Spleen (tissue), 7 donors: ENCODE measurements around the gene RBM4.
A peak's percentile ranks its signal among the peaks of the same experiment; 100 is the strongest.

Source experiments
- POLR2A ChIP-seq, 3 donors: fragments of 450-650 bp; IDR thresholded peaks; one replicate each; pipeline ENCODE4 v1.5.1; 2017; ENCODE audit warnings: antibody characterized with exemption in 3 of 3, mild to moderate bottlenecking in 1 of 3
- POLR2AphosphoS5 ChIP-seq, 3 donors: sonication (generic); formaldehyde crosslinking; IDR thresholded peaks; one replicate each; pipeline ENCODE4 v1.5.1; 2017; ENCODE audit warnings: antibody characterized with exemption in 3 of 3
- TF ChIP-seq, protein P1 (sequence below), 11 experiments: fragments of 200-600 bp in 7 of 11; fragments of 450-650 bp in 4 of 11; sonication (generic) in 4 of 11; IDR thresholded peaks in 8 of 11; conservative IDR thresholded peaks in 3 of 11; 1 replicate in 7 of 11; 2 replicates in 4 of 11; pipeline versions ENCODE4 v1.4.0 to v1.8.0; 2016 to 2021; ENCODE audit warnings: antibody characterized with exemption in 11 of 11, inconsistent platforms in 4 of 11, mild to moderate bottlenecking in 1 of 11
- donor health status: DM: no; HTN: no; CAD: no; lungs with moderate emphysema.
- donor health status: DM: no; HTN: no; CAD: no.
- donor health status: DM: no; HTN: no; CAD: no.

DNA sequence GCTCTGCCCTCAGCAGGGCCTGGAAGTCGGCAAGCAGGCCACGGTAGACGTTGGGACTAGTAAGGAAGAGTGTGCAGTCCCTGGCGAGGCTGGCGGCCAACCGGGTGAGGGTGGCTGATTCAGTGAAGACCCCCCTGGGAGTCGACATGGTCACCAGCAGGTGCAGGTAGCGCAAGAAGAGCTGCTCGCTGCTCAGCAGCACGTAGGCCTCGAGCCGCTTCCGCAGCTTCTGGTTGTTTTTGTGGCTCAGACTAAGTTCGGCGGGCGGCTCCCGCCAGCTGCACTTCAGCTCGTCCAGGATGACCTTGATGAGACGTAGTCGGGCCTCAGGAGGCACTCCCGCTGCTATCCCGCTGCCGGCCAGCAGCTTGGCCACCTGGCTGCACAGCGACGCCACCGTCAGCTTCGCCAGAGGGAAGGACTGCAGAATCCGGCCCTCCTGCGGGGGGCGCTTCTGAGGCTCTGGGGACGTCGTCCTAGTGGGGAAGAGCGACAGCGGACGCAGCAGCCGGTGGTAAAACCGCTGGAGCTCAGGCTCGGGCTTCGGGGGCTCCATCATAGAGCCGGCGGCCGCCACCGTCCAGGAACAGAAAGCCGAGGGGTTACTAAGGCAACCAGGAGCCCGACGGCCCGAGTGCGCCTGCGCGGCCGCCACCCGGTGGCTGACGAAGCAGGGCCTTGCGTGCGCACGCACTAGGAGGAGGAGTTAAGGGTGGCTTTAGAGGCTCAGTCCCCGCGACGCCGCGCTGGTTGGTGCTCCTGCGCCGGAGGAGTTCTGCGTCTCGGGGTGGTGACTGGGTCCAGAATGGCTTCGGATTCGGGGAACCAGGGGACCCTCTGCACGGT lies 45.8 kb upstream of the RBM4 start, which contains the start of the genes CCDC87 and CCS:
- TF ChIP-seq, protein P1, sequence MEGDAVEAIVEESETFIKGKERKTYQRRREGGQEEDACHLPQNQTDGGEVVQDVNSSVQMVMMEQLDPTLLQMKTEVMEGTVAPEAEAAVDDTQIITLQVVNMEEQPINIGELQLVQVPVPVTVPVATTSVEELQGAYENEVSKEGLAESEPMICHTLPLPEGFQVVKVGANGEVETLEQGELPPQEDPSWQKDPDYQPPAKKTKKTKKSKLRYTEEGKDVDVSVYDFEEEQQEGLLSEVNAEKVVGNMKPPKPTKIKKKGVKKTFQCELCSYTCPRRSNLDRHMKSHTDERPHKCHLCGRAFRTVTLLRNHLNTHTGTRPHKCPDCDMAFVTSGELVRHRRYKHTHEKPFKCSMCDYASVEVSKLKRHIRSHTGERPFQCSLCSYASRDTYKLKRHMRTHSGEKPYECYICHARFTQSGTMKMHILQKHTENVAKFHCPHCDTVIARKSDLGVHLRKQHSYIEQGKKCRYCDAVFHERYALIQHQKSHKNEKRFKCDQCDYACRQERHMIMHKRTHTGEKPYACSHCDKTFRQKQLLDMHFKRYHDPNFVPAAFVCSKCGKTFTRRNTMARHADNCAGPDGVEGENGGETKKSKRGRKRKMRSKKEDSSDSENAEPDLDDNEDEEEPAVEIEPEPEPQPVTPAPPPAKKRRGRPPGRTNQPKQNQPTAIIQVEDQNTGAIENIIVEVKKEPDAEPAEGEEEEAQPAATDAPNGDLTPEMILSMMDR (IDR thresholded peaks at IDR 0.05 in 8 of 11, conservative IDR thresholded peaks at IDR 0.05 in 3 of 11): peak; percentile 57 to 89 (median 68)
- TF ChIP-seq POLR2A (IDR thresholded peaks at IDR 0.05) (peak in 2 of 3 donors; percentile 72 to 92), POLR2AphosphoS5 (IDR thresholded peaks at IDR 0.05) (peak; percentile 97 to 99 (median 99))
